ENCODE data around the gene GRP. TPM values are rescaled to one million over a fixed set of nuclear protein-coding genes. Genes with fewer than 3 reads are reported as not detected.

GRP gene
- total RNA-seq, 1 experiment from 2014 or later: not detected

- POLR2A ChIA-PET: no interaction called here
Measured at GRCh38 chr18:59270689-59271257, 50.8 kb downstream of the GRP start.

More at GRCh38 chr18:59270689-59271257, 50.8 kb downstream of the GRP start:
- CTCF ChIA-PET: no interaction called here
- no peaks in the 10 kb centered on the region for H3K79me2 ChIP-seq (ENCODE audit: insufficient read depth, low read length)
- no peak overlapping the region for H3K9ac ChIP-seq (ENCODE audit: low read length)
- no peaks in the 10 kb centered on the region for H3K36me3 ChIP-seq (ENCODE audit: control insufficient read depth in 1 of 2, insufficient read depth in 2 of 2, low read length in 2 of 2)
- H3K4me1 ChIP-seq (ENCODE audit: control insufficient read depth in 1 of 2, insufficient read depth in 2 of 2, low read length in 2 of 2): peaks cover 0 to 7% of the 10 kb centered on the region in 2 experiments; a peak in 2 of 4 replicates
- H3K4me2 ChIP-seq (ENCODE audit: low read length): no peak overlapping the region
- no peak overlapping the region for H3K4me3 ChIP-seq (replicated peaks in 1 of 2; ENCODE audit: low read depth in 1 of 2, low read length in 2 of 2)
- RAD21 ChIA-PET (ENCODE audit: low non-redundant PET in 1 of 2, low total read pairs in 2 of 2, uncharacterized antibody in 2 of 2, unreplicated experiment in 2 of 2): no interaction called here
- no peak for DNase-seq (ENCODE audit: low read depth, low spot score)
- H2AFZ ChIP-seq (ENCODE audit: low read depth, low read length, poor library complexity, severe bottlenecking): no peak overlapping the region
- peaks cover 8% of the 10 kb centered on the region; the same call in 1 of the 2 replicates for H3K27me3 ChIP-seq (ENCODE audit: insufficient read depth, low read length)
- TF ChIP-seq ATF3 (IDR thresholded peaks at IDR 0.05) (no peak), TCF7L2 (IDR thresholded peaks at IDR 0.05; ENCODE audit: borderline replicate concordance, extremely low read depth, insufficient read depth, insufficient read length) (no peak), JUND (IDR thresholded peaks at IDR 0.05) (no peak), EZH2phosphoT487 (IDR thresholded peaks at IDR 0.05; ENCODE audit: borderline replicate concordance) (no peak), REST (IDR thresholded peaks at IDR 0.05; ENCODE audit: low read depth) (no peak), RAD21 (IDR thresholded peaks at IDR 0.05; ENCODE audit: low read depth) (no peak), ZBTB33 (IDR thresholded peaks at IDR 0.05; ENCODE audit: extremely low read depth, insufficient replicate concordance, low read length) (no peak), CEBPB (IDR thresholded peaks at IDR 0.05; ENCODE audit: low read depth) (no peak), EGR1 (IDR thresholded peaks at IDR 0.05; ENCODE audit: low read depth) (no peak), EZH2 (IDR thresholded peaks at IDR 0.05) (no peak), CBX3 (IDR thresholded peaks at IDR 0.05; ENCODE audit: low read depth) (no peak), SIN3A (IDR thresholded peaks at IDR 0.05; ENCODE audit: low read depth) (no peak)
- no peak for ATAC-seq
- no peak overlapping the region for H3K27ac ChIP-seq (ENCODE audit: low read depth, low read length)
- no peaks in the 10 kb centered on the region for H3K9me2 ChIP-seq (ENCODE audit: insufficient read depth)
- H4K20me1 ChIP-seq (ENCODE audit: insufficient read depth): no peaks in the 10 kb centered on the region
- H3K9me3 ChIP-seq (ENCODE audit: control insufficient read depth in 1 of 2, insufficient read depth in 1 of 2, low read depth in 1 of 2, low read length in 2 of 2): no peaks in the 10 kb centered on the region
- no TSS peak for BruUV-seq (replicated peaks)
- intact Hi-C loops (cut with micrococcal nuclease): no loop called here
